Transverse colon (tissue), 4 donors: ENCODE measurements around the gene CCT6B. TPM values are rescaled to one million over a fixed set of nuclear protein-coding genes. Genes with fewer than 3 reads are reported as not detected.
A peak's percentile ranks its signal among the peaks of the same experiment; 100 is the strongest.

Source experiments
- DNase-seq: peaks from one replicate; pipeline ENCODE4 v3.0.0-alpha.2; 2019
- H3K27ac ChIP-seq, 4 donors: fragments of 200-600 bp; sonication (generic); 2 replicates each; pipeline ENCODE4 v1.5.1; 2016 to 2018; ENCODE audit warnings: inconsistent platforms in 4 of 4
- H3K27me3 ChIP-seq: fragments of 200-600 bp; sonication (generic); 2 replicates; pipeline ENCODE4 v1.5.1; 2017; ENCODE audit warnings: inconsistent platforms
- H3K36me3 ChIP-seq, 4 donors: fragments of 200-600 bp; sonication (generic); 2 replicates each; pipeline ENCODE4 v1.5.1; 2017 to 2019; ENCODE audit warnings: inconsistent platforms in 4 of 4
- H3K4me1 ChIP-seq, 4 donors: fragments of 200-600 bp; sonication (generic); 2 replicates each; pipeline ENCODE4 v1.5.1; 2017 to 2020; ENCODE audit warnings: inconsistent platforms in 4 of 4
- H3K4me3 ChIP-seq, 4 donors: fragments of 200-600 bp; sonication (generic); 1 replicate in 1 of 4; 2 replicates in 3 of 4; pipeline versions ENCODE4 v1.5.1 to v1.6.1; 2017 to 2019; ENCODE audit warnings: inconsistent platforms in 4 of 4
- H3K9me3 ChIP-seq, 2 donors: fragments of 200-600 bp; sonication (generic); 2 replicates each; pipeline ENCODE4 v1.5.1; 2017 to 2019; ENCODE audit warnings: inconsistent platforms in 2 of 2
- EP300 ChIP-seq: sonication (generic); formaldehyde crosslinking; IDR thresholded peaks from one replicate; pipeline ENCODE4 v1.6.1; 2017; ENCODE audit warnings: antibody characterized with exemption, low read depth
- POLR2A ChIP-seq: fragments of 450-650 bp; IDR thresholded peaks from one replicate; pipeline ENCODE4 v1.6.1; 2016; ENCODE audit warnings: antibody characterized with exemption, mild to moderate bottlenecking, moderate library complexity
- POLR2AphosphoS5 ChIP-seq, 3 donors: sonication (generic); formaldehyde crosslinking; IDR thresholded peaks; one replicate each; pipeline ENCODE4 v1.6.1; 2016; ENCODE audit warnings: antibody characterized with exemption in 3 of 3
- WGBS, 2 donors: methylation state at CpG; one replicate each; pipeline ENCODE4 v1.1.5; 2018; ENCODE audit warnings: low coverage in 1 of 2; 5-methylcytosine and 5-hydroxymethylcytosine counted together
- in situ Hi-C, 4 donors: fragments of 200-750 bp; cut with MboI; loops; one replicate each; pipeline versions ENCODE4 v1.15.0 to v1.15.1; 2017; ENCODE audit warnings: low sequenced_read_pairs in 3 of 4, low pct_ligation_motif_present in 1 of 4, low pct_unique_long_range_greater_than_20kb in 1 of 4
- intact Hi-C: fragments of 100-400 bp; cut with DNase I; formaldehyde crosslinking; loops from one replicate; pipeline ENCODE4 v1.15.1; 2023; ENCODE audit warnings: low total_unique reads
- total RNA-seq, 4 donors: library from RNA; depleted of rRNA; stranded (reverse); fragments of >200 nt; gene quantifications; one replicate each; pipeline ENCODE4 v1.1.0, GENCODE V29; 2016
- TF ChIP-seq, protein P1 (sequence below), 5 experiments: fragments of 200-600 bp in 3 of 5; fragments of 450-650 bp in 2 of 5; sonication (generic) in 3 of 5; IDR thresholded peaks; 1 replicate in 2 of 5; 2 replicates in 3 of 5; pipeline ENCODE4 v1.5.1; 2016 to 2017; ENCODE audit warnings: antibody characterized with exemption in 5 of 5, inconsistent platforms in 3 of 5, mild to moderate bottlenecking in 2 of 5, moderate library complexity in 1 of 5

CCT6B gene
- total RNA-seq, 4 donors from 2014 or later = 0.96 to 1.9 TPM; not detected in 2

DNA sequence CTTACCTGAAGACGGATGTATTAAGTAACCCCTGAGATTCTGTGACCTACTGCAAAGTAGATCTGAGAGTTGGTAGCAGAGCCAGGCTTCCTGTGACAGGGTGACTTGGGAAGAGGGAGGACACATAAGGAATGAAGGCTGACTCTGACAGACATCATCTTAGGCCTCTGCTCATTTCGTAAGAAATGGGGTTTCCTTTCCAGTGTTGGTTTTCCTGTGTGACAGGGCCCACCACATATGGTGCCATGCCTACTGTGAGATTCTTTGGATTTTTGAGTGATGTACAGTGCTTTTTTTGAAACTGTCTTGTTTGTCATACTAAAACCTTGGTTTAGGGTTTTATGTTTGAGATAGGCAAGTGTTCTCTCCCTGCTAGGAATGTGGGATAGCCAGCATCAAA lies 31.8 kb upstream of the CCT6B start:
- in situ Hi-C loops (loop anchor here (10.0 to 25.0 kb wide), 2 partner anchors 94 to 102 kb away; no protein-coding TSS in a partner anchor), intact Hi-C loops (no loop called here)
- H3K27ac ChIP-seq = no peak overlapping the region
- peaks cover 0 to 23% (median 8%) of the 10 kb centered on the region in 4 donors for H3K36me3 ChIP-seq
- peaks cover 6 to 37% (median 16%) of the 10 kb centered on the region in 4 donors for H3K4me1 ChIP-seq
- DNase-seq = no peak
- no peaks in the 10 kb centered on the region for H3K9me3 ChIP-seq
- H3K4me3 ChIP-seq = no peak overlapping the region
- H3K27me3 ChIP-seq = no peaks in the 10 kb centered on the region
- TF ChIP-seq EP300 = no peak
- TF ChIP-seq POLR2AphosphoS5 (IDR thresholded peaks at IDR 0.05) = no peak
- no peak for TF ChIP-seq POLR2A
- TF ChIP-seq, protein P1, sequence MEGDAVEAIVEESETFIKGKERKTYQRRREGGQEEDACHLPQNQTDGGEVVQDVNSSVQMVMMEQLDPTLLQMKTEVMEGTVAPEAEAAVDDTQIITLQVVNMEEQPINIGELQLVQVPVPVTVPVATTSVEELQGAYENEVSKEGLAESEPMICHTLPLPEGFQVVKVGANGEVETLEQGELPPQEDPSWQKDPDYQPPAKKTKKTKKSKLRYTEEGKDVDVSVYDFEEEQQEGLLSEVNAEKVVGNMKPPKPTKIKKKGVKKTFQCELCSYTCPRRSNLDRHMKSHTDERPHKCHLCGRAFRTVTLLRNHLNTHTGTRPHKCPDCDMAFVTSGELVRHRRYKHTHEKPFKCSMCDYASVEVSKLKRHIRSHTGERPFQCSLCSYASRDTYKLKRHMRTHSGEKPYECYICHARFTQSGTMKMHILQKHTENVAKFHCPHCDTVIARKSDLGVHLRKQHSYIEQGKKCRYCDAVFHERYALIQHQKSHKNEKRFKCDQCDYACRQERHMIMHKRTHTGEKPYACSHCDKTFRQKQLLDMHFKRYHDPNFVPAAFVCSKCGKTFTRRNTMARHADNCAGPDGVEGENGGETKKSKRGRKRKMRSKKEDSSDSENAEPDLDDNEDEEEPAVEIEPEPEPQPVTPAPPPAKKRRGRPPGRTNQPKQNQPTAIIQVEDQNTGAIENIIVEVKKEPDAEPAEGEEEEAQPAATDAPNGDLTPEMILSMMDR (IDR thresholded peaks at IDR 0.05) = no peak
- WGBS, 2 donors = 80 to 82% methylated on average over 1 to 2 of the region's 2 CpGs

DNA sequence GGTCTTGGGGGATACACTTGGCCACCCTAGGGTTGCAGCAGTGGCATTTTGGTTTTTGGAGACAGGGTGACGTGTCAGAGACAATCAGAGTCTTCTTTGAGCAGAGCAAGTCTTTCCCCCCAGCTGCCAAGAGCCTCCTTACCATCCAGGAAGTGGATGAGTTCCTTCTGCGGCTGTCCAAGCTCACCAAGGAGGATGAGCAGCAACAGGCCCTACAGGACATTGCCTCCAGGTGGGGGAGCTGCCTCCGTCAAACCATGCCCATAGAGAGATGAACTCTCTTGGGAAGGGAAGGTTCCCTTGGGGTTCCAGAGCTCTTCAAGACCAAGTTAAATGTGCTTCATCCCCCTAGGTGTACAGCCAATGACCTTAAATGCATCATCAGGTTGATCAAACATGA lies 30.3 kb upstream of the CCT6B start:
- Histone ChIP-seq H3K9me3 (no peaks in the 10 kb centered on the region), H3K36me3 (peaks cover 0 to 23% (median 8%) of the 10 kb centered on the region in 4 donors), H3K4me3 (no peak overlapping the region), H3K27ac (peak overlapping the region; percentile 43 to 63 (median 52)), H3K4me1 (peaks cover 6 to 34% (median 16%) of the 10 kb centered on the region in 4 donors), H3K27me3 (no peaks in the 10 kb centered on the region)
- DNase-seq = no peak
- TF ChIP-seq EP300 (no peak), POLR2A (no peak)
- intact Hi-C loops = no loop called here
- in situ Hi-C loops = loop anchor here (10.0 to 25.0 kb wide), 2 partner anchors 96 to 103 kb away; no protein-coding TSS in a partner anchor
- WGBS, 2 donors = 84% methylated on average over 3 of the region's 3 CpGs; no CpG with 5 or more reads in 1 of the 2 donors

DNA sequence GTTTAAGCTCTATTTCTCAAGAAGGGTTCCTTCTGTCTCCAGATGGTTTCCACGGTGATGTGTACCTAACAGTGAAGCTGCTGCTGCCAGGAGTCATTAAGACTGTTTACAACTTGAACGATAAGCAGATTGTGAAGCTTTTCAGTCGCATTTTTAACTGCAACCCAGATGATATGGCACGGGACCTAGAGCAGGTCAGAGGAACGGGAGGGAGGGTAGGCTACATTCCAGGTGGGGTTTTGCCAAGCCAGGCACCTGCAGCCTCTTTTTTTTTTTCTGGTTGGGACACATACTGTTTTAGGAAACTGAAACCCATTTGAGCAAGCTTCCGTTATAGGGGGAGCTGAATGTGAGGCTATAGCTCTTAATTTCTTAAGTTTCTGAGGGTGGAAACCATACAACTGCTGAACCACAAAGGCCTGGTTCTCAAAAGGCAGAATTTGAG lies 29.7 kb upstream of the CCT6B start:
- peak; percentile 38 for DNase-seq
- H3K9me3 ChIP-seq = no peaks in the 10 kb centered on the region
- in situ Hi-C loops = loop anchor here (10.0 to 25.0 kb wide), 2 partner anchors 96 to 104 kb away; no protein-coding TSS in a partner anchor
- H3K4me3 ChIP-seq = no peak overlapping the region
- H3K4me1 ChIP-seq = peaks cover 6 to 31% (median 16%) of the 10 kb centered on the region in 4 donors
- 25 to 51% methylated on average over 3 to 6 of the region's 6 CpGs for WGBS, 2 donors
- TF ChIP-seq POLR2AphosphoS5 (IDR thresholded peaks at IDR 0.05) (peak in 1 of 3 donors; percentile 52), EP300 (no peak)
- no peaks in the 10 kb centered on the region for H3K27me3 ChIP-seq
- intact Hi-C loops = no loop called here
- peak overlapping the region; percentile 43 to 63 (median 52) for H3K27ac ChIP-seq
- peaks cover 0 to 18% (median 8%) of the 10 kb centered on the region in 4 donors for H3K36me3 ChIP-seq

DNA sequence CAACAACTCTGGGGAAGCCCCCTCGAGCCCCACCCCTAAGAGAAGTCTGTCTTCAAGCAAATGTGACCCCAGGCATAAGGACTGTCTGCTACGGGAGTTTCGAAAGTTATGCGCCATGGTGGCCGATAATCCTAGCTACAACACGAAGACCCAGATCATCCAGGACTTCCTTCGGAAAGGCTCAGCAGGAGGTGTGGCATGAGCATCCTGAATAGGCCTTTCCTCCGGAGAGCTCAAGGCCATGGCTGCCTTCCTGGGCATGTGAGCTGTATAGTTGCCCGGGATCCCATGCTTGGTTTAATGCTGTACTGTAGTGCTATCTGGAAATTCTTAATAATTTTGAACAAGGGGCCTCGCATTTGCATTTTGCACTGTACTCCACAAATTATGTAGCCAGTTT lies 28.2 kb upstream of the CCT6B start:
- Histone ChIP-seq H3K4me3 (no peak overlapping the region), H3K36me3 (peaks cover 0 to 18% (median 8%) of the 10 kb centered on the region in 4 donors), H3K9me3 (no peaks in the 10 kb centered on the region), H3K27ac (no peak overlapping the region), H3K27me3 (no peaks in the 10 kb centered on the region), H3K4me1 (peaks cover 6 to 31% (median 16%) of the 10 kb centered on the region in 4 donors)
- in situ Hi-C loops = loop anchor here in 1 of 4 donors (25.0 kb wide), 1 partner anchor 98 kb away; no protein-coding TSS in a partner anchor
- no peak for TF ChIP-seq POLR2A
- no peak for TF ChIP-seq POLR2AphosphoS5 (IDR thresholded peaks at IDR 0.05)
- TF ChIP-seq EP300 = no peak
- TF ChIP-seq, protein P1 (IDR thresholded peaks at IDR 0.05) = no peak
- intact Hi-C loops = no loop called here
- 92 to 100% methylated on average over 1 to 10 of the region's 10 CpGs for WGBS, 2 donors
- DNase-seq = no peak

DNA sequence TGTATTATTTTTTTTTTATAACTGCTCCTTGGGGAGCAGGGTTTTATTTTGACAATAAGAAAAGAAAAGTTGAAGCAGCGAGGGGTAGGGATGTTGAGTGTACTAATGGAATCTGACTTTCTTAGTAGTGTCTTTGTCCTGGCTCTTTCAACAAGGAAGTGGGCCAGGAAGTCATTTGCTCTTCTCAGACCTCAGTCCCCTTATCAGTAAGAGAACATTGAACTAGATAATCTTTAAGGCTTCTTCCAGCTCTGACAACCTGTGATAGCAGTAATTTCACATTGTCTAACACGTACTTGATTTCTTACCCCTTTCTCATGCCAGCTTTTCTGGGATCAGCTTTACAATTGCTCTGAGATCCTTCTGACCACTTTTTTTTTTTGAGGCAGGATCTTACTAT lies 27.4 kb upstream of the CCT6B start:
- Histone ChIP-seq H3K36me3 (peaks cover 0 to 12% (median 5%) of the 10 kb centered on the region in 4 donors), H3K4me3 (no peak overlapping the region), H3K4me1 (peaks cover 6 to 31% (median 16%) of the 10 kb centered on the region in 4 donors), H3K9me3 (no peaks in the 10 kb centered on the region), H3K27me3 (no peaks in the 10 kb centered on the region), H3K27ac (no peak overlapping the region)
- no peak for TF ChIP-seq EP300
- TF ChIP-seq POLR2AphosphoS5 (IDR thresholded peaks at IDR 0.05) = no peak
- TF ChIP-seq, protein P1 (IDR thresholded peaks at IDR 0.05) = no peak
- no peak for TF ChIP-seq POLR2A
- intact Hi-C loops = no loop called here
- 75 to 77% methylated on average over 1 to 2 of the region's 2 CpGs for WGBS, 2 donors
- DNase-seq = no peak
- in situ Hi-C loops = loop anchor here in 1 of 4 donors (25.0 kb wide), 1 partner anchor 99 kb away; no protein-coding TSS in a partner anchor
